H1 (cell line): Measurements from ENCODE around the gene TMEM14C.

Experiments
- EZH2 ChIP-seq: fragments of 200-600 bp; sonication (generic); IDR thresholded peaks from 2 replicates; pipeline ENCODE4 v1.7.1; 2012; ENCODE audit warnings: low read depth, mild to moderate bottlenecking, moderate library complexity, low read length, inconsistent platforms; ENCODE audit not compliant: severe bottlenecking
- JUN ChIP-seq: IDR thresholded peaks from 2 replicates; pipeline ENCODE4 v1.6.1; 2011; ENCODE audit warnings: low read depth, mild to moderate bottlenecking, improper control_type of control experiment, low read length
- POLR2A ChIP-seq, 2 experiments: IDR thresholded peaks; 1 replicate in 1 of 2; 2 replicates in 1 of 2; pipeline ENCODE4 v1.6.1; 2011; ENCODE audit warnings: low read depth in 2 of 2, low read length in 2 of 2, mild to moderate bottlenecking in 2 of 2; ENCODE audit errors: control extremely low read depth in 1 of 2
- POLR2AphosphoS5 ChIP-seq: IDR thresholded peaks from 2 replicates; pipeline ENCODE4 v1.6.1; 2011; ENCODE audit warnings: low read depth, low read length
- RBBP5 ChIP-seq: IDR thresholded peaks from 2 replicates; pipeline ENCODE4 v1.7.1; 2012; ENCODE audit warnings: low read depth, mild to moderate bottlenecking, inconsistent platforms, low read length, moderate library complexity, borderline replicate concordance
- YY1 ChIP-seq: IDR thresholded peaks from 2 replicates; pipeline ENCODE4 v1.6.1; 2011; ENCODE audit warnings: low read depth, mild to moderate bottlenecking, low read length

GRCh38 chr6:10745116-10745515 lies 22.2 kb downstream of the TMEM14C start:
- TF ChIP-seq POLR2A (IDR thresholded peaks at IDR 0.05; ENCODE audit: control extremely low read depth in 1 of 2, low read depth in 2 of 2, low read length in 2 of 2) (no peak), RBBP5 (no peak), YY1 (no peak), EZH2 (no peak), JUN (no peak), POLR2AphosphoS5 (no peak)
